GM04504 (cell line): ENCODE data around the gene C2CD3.
"Not testable (repeated sequence)": the region's sequence is repeated elsewhere in the genome, so short reads cannot be mapped to it uniquely, and the experiment has no call there.

Experiments used
- DNase-seq: peaks from one replicate; pipeline ENCODE4 v3.0.0-alpha.2; 2012; ENCODE audit warnings: low read depth

The C2CD3 gene

DNA sequence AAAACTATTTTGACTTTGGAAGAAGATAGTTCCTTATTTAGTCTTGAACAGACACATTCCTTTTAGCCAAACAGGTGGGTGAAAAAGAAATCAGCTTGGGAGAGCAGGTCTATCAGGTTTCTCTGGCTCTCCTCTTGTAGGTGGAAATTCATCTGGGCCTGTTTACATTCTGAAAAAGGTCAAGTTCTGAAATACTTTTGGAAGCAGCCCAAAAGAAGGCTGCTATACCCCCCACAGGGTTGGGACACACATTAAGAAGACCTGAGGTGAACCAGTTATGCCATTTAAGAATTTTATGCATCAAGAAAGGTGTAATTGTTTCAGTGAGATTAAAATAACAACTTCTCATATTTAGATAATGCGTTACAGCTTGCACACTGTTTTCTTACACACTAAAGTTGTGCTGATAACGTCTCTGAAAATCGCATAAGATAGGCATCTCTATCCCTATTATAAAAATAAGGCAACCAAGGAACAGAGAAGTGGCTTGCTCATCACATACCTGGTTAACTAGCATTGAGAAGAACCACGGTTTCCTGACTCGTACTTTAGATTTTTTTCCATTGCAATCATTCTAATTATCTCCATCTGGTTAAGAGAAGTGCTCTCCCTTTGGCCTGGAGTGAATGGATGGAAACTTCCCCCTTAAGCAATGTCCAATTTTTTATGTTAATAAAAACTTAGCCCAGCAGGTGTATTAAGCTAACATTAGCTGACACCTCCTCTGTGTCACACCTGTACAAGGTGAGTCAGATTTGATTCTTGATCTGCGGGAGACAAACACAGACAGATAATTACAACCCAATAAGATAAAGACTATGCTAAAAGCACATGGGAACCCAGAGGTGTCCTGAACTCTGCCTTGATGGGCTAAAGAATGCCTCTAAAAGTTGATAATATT lies 101.4 kb downstream of the C2CD3 start:
- DNase-seq = no peak

DNA sequence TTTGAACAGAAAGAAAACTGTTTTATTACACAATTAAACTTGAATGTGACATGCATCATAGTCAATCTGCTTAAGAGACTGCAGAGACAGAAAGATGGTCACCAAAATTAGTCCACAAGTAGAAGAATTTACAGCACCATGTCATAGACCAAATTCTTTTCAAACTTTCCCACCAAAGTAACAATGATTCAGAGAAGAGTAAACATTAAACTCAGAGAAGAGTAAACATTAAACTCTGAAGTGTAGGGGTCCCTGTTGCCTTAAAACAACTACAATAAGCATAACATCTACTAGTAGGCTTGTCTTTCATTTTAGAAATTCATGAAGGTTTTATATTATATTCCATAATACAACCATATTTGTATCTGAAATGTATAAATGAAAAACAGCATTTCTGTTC lies 104.1 kb downstream of the C2CD3 start:
- DNase-seq = not testable (repeated sequence)

DNA sequence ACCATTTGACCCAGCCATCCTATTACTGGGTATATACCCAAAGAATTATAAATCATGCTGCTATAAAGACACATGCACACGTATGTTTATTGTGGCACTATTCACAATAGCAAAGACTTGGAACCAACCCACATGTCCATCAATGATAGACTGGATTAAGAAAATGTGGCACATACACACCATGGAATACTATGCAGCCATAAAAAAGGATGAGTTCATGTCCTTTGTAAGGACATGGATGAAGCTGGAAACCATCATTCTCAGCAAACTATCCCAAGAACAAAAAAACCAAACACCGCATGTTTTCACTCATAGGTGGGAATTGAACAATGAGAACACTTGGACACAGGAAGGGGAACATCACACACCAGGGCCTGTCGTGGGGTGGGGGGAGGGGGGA lies 105.3 kb downstream of the C2CD3 start:
- not testable (repeated sequence) for DNase-seq

DNA sequence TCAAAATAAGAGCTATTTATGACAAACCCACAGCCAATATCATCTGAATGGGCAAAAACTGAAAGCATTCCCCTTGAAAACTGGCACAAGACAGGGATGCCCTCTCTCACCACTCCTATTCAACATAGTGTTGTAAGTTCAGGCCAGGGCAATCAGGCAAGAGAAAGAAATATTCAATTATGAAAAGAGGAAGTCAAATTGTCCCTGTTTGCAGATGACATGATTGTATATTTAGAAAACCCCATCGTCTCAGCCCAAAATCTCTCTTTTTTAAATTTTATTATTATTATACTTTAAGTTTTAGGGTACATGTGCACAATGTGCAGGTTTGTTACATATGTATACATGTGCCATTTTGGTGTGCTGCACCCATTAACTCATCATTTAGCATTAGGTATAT lies 107.2 kb downstream of the C2CD3 start:
- not testable (repeated sequence) for DNase-seq

- DNase-seq = not testable (repeated sequence)
Measured at GRCh38 chr11:74061599-74061998, 109.2 kb downstream of the C2CD3 start.

DNA sequence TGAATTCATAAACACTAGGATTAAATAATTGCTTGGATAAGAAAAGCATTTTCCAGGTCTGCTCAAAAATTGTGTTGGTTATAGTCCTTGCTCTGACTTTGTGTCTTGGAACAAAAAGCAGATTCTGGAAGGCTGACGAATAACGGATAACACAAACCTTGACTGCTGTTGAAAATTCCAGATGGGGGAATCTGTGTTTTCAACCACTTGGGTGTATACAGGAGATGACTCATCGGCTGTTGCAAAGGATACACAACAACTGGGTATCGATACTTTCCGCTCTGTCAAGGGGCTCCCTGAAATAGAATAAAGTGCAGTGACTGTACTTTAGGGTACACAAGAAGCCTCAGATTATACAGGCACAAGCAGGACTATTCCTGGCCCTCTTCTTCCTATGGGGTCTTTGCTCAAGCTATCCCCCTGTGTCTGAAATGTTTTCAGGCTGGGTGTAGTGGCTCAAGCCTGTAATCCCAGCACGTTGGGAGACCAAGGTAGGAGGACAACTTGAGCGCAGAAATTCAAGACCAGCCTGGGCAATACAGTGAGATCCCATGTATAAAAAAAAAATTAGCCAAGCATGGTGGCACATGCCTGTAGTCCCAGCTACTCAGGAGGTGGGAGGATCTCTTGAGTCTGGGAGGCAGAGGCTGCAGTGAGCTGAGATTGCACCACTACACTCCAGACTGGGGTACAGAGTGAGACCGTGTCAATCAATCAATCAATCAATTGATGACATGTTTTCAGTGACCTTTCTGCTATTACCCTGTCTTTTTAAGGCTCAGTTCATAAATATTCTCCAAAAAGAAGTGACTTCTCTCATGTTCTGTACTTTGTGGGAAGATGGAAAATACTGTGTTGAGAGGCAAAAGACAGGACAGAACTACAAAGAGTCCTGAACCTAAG lies 113.3 kb downstream of the C2CD3 start:
- no peak for DNase-seq

- no peak for DNase-seq
Measured at GRCh38 chr11:74055938-74056337, 114.9 kb downstream of the C2CD3 start.

DNA sequence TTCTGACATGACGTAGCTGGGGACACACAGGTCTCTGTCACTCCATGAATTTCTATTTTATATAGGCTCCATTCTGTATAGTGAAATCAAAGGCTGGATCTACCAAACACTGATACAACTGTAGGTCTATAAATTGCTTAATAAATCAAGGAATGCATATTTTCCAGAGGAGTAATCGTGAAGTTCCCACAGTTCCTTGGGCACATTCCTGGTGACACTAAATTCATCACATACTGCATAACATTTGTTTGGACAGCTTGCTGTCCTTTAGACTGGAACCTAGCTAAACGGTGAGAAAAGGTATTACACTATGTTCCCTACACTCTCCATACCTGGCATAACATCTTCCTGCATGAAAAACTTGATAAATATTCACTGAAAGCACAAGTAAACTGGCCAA lies 120.3 kb downstream of the C2CD3 start:
- DNase-seq = no peak

- DNase-seq = no peak
Measured at GRCh38 chr11:74048993-74049392, 121.8 kb downstream of the C2CD3 start.

- no peak for DNase-seq
Measured at GRCh38 chr11:74044538-74044937, 126.3 kb downstream of the C2CD3 start.

DNA sequence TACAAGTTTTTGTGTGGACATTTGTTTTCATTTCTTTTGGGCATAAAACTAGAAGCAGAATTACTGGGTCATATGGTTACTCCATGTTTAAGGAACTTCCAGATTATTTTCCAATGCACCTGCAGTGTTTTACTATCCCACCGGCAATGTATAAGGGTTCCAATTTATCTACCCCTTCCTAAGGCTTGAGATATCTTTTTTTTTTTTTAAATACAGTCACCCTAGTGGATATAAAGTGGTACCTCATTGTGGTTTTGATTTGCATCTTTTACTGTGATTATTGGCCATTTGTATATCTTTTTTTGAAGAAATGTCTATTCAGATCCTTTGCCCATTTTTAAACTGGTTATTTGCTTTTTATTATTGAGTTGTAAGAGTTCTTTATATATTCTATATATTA lies 127.4 kb downstream of the C2CD3 start:
- DNase-seq = no peak

- DNase-seq = no peak
Measured at GRCh38 chr11:74037309-74037708, 133.5 kb downstream of the C2CD3 start.

GRCh38 chr11:74035264-74035663 lies 135.5 kb downstream of the C2CD3 start:
- no peak for DNase-seq

GRCh38 chr11:74033046-74033445 lies 137.8 kb downstream of the C2CD3 start:
- DNase-seq = no peak

- no peak for DNase-seq
Measured at GRCh38 chr11:74030723-74031676, 139.8 kb downstream of the C2CD3 start.

DNA sequence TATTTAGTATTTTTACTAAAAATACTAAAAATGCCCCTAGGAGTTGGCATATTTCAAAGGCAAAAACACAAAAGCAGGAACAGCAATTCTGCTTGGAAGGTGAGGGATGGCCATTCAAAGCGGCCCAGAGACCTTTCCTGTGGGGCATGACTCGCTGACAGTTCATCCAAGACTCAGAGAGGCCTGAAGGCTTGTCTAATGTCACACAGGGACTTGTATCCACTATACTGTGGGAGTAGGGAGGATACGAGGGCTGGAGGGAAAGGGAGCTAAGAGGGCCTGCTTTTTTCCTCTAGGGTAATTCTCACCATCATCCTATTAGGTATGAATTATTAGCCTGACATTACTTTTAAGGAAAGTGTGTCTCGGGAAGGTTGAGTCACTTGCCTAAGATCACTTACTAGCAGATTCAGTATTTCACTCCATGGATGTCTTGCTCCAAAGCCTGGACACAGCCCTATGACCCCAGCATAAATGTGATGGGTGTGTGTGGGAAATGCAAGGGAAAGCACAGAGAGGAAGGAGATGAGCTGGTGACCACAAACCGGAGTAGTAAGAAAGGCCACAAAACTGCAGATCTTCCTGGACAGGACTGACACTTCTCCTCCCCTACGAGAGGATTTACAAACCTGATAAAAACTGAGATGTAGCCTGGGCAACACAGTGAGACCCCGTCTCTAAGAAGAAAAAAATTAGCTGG lies 145.2 kb downstream of the C2CD3 start:
- DNase-seq = peak; percentile 48

- DNase-seq = peak; percentile 72
Measured at GRCh38 chr11:74024261-74025029, 146.4 kb downstream of the C2CD3 start.

- no peak for DNase-seq
Measured at GRCh38 chr11:74023276-74023675, 147.5 kb downstream of the C2CD3 start.

DNA sequence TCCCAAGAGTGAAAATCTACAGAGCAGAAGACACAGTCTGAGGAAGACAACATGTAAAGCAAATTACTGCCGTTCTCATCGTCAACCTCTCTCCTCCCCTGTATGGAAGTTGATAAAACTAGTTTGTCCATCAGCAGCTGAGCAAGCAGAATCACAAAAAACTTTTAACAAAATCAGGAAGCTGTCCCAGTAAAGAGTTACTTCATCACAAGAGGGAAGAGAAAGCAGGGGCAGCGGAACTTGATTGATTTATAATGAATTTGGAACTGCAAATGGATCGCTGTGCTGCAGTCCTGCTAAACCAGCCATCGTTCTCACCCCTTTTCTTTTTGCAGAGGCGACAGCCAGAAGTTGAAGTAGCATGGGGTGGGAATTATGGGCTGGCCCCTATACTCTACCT lies 148.3 kb downstream of the C2CD3 start:
- DNase-seq = no peak

DNA sequence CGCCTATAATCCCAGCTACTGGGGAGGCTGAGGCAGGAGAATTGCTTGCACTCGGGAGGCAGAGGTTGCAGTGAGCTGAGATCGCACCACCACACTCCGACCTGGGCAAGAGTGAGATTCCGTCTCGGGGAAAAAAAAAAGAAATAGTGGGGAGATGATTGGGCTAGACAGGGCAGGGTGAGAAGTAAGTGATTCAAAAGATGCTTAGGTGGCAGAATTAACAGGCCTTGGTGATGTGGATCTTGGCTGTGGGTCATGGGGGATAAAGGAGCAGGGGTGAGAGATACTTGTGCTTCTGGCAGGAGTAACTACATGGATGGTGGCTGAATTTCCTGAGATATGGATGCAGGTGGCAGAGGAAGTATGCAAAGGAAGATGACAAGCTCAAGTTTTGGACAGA lies 148.8 kb downstream of the C2CD3 start:
- DNase-seq = no peak
